NCI-H2227 (cell line): ENCODE results near the gene FBXL16.
"Not testable (repeated sequence)": the region's sequence is repeated elsewhere in the genome, so short reads cannot be mapped to it uniquely, and the experiment has no call there.

Experiments used
- DNase-seq: peaks from one replicate; lab custom pipeline; 2025; ENCODE audit not compliant: unreplicated experiment; lab: John Stamatoyannopoulos, UW

Gene FBXL16

GRCh38 chr16:692356-693108 lies 13.1 kb downstream of the FBXL16 start:
- no peak for DNase-seq

GRCh38 chr16:691242-691641 lies 14.4 kb downstream of the FBXL16 start:
- DNase-seq, result not testable (repeated sequence)

- no peak for DNase-seq
These were observed 16.3 kb downstream of the FBXL16 start for GRCh38 chr16:689175-689897.

GRCh38 chr16:687499-687898 lies 18.1 kb downstream of the FBXL16 start:
- no peak for DNase-seq

GRCh38 chr16:686459-687260 lies 18.9 kb downstream of the FBXL16 start:
- no peak for DNase-seq

- DNase-seq, result peak; percentile 28
These were observed 19.6 kb downstream of the FBXL16 start for GRCh38 chr16:685967-686366.

- no peak for DNase-seq
These were observed 20.5 kb downstream of the FBXL16 start for GRCh38 chr16:684961-685696.

- peak; percentile 91 for DNase-seq
These were observed 21.4 kb downstream of the FBXL16 start, which contains the start of gene JMJD8 for GRCh38 chr16:684071-684794. TSS of gene JMJD8 (minus strand) at chr16:684334. CDS start at chr16:684319, 15 bp downstream.

- DNase-seq, result no peak
These were observed 22.1 kb downstream of the FBXL16 start for GRCh38 chr16:683396-684070.

GRCh38 chr16:682493-683395 lies 22.9 kb downstream of the FBXL16 start:
- DNase-seq, result no peak

GRCh38 chr16:681746-682427 lies 23.7 kb downstream of the FBXL16 start:
- no peak for DNase-seq

GRCh38 chr16:680967-681745 lies 24.4 kb downstream of the FBXL16 start:
- DNase-seq, result peak; percentile 48

- no peak for DNase-seq
These were observed 25.0 kb downstream of the FBXL16 start for GRCh38 chr16:680625-680945.

- DNase-seq, result peak; percentile 96
These were observed 25.6 kb downstream of the FBXL16 start, which contains the start of gene STUB1 for GRCh38 chr16:679814-680624. TSS of gene STUB1 (plus strand) at chr16:680410. CDS start at chr16:680526, 116 bp downstream.

- DNase-seq, result peak; percentile 90
These were observed 26.5 kb downstream of the FBXL16 start for GRCh38 chr16:678858-679813.
